SK-N-SH (cell line): ENCODE measurements around the gene ST6GALNAC1. TPM values are rescaled to one million over a fixed set of nuclear protein-coding genes. Genes with fewer than 3 reads are reported as not detected.

Source experiments
- CTCF ChIA-PET: fragments of 300-600, 350-600 bp; formaldehyde crosslinking; extraction: SDS; loops from one replicate; lab custom pipeline; 2021; lab: Yijun Ruan, JAX
- POLR2A ChIA-PET: fragments of 350-600 bp; sonication (Branson Sonifier 250); formaldehyde crosslinking; extraction: SDS; loops from one replicate; lab custom pipeline; 2020; ENCODE audit warnings: antibody characterized with exemption, inconsistent platforms; lab: Yijun Ruan, JAX
- DNase-seq: peaks from one replicate; pipeline ENCODE4 v3.0.0; 2012
- H2AFZ ChIP-seq: fragments of 200-600 bp; sonication (generic); 2 replicates; pipeline ENCODE4 v1.8.1; 2016; ENCODE audit warnings: antibody characterized with exemption, mild to moderate bottlenecking, low read depth
- H3F3A ChIP-seq: fragments of 200-600 bp; sonication (generic); replicated peaks from 2 replicates; pipeline ENCODE3; 2016; ENCODE audit warnings: antibody characterized with exemption, mild to moderate bottlenecking; ENCODE audit not compliant: insufficient read depth
- H3K27ac ChIP-seq, 2 experiments: fragments of 200-500 bp in 1 of 2; fragments of 200-600 bp in 1 of 2; sonication (Bioruptor generic) in 1 of 2; sonication (generic), shearing (Covaris generic) in 1 of 2; 2 replicates each; pipeline versions ENCODE4 v1.5.1 to v1.6.1; 2014 to 2016; ENCODE audit warnings: low read depth in 2 of 2, inconsistent platforms in 1 of 2, low read length in 1 of 2, mild to moderate bottlenecking in 1 of 2, mixed read lengths in 1 of 2
- H3K27me3 ChIP-seq: fragments of 200-600 bp; sonication (generic), shearing (Covaris generic); 2 replicates; pipeline ENCODE4 v1.6.1; 2016; ENCODE audit warnings: mixed run types; ENCODE audit not compliant: insufficient read depth
- H3K36me3 ChIP-seq, 2 experiments: fragments of 200-500 bp in 1 of 2; fragments of 200-600 bp in 1 of 2; sonication (Bioruptor generic) in 1 of 2; sonication (generic) in 1 of 2; replicated peaks in 1 of 2; 2 replicates each; pipeline versions ENCODE3 to v1.5.1; 2014 to 2016; ENCODE audit warnings: low read length in 1 of 2, mild to moderate bottlenecking in 1 of 2; ENCODE audit not compliant: insufficient read depth in 2 of 2, control insufficient read depth in 1 of 2
- H3K4me1 ChIP-seq, 2 experiments: fragments of 200-500 bp in 1 of 2; fragments of 200-600 bp in 1 of 2; sonication (Bioruptor generic) in 1 of 2; sonication (generic), shearing (Covaris generic) in 1 of 2; 2 replicates each; pipeline versions ENCODE4 v1.5.1 to v1.6.1; 2014 to 2016; ENCODE audit warnings: low read depth in 1 of 2, low read length in 1 of 2, mixed run types in 1 of 2; ENCODE audit not compliant: insufficient read depth in 2 of 2, control insufficient read depth in 1 of 2
- H3K4me2 ChIP-seq: fragments of 200-600 bp; sonication (generic), shearing (Covaris generic); 2 replicates; pipeline ENCODE4 v1.6.1; 2017; ENCODE audit warnings: mixed run types
- H3K4me3 ChIP-seq, 2 experiments: fragments of 200-500 bp in 1 of 2; fragments of 200-600 bp in 1 of 2; sonication (Bioruptor generic) in 1 of 2; sonication (generic), shearing (Covaris generic) in 1 of 2; 2 replicates each; pipeline versions ENCODE4 v1.5.1 to v1.8.1; 2014 to 2016; ENCODE audit warnings: low read depth in 2 of 2, inconsistent platforms in 1 of 2, low read length in 1 of 2, mild to moderate bottlenecking in 1 of 2, mixed read lengths in 1 of 2, moderate library complexity in 1 of 2
- H3K79me2 ChIP-seq: fragments of 200-600 bp; sonication (generic); 2 replicates; pipeline ENCODE4 v1.8.1; 2017; ENCODE audit warnings: mild to moderate bottlenecking; ENCODE audit not compliant: insufficient read depth
- H3K9ac ChIP-seq: fragments of 200-600 bp; sonication (generic); 2 replicates; pipeline ENCODE4 v1.6.1; 2017; ENCODE audit warnings: mixed run types
- H3K9me2 ChIP-seq: fragments of 200-600 bp; sonication (generic); 2 replicates; pipeline ENCODE4 v1.6.1; 2017; ENCODE audit warnings: mixed run types
- H3K9me3 ChIP-seq: fragments of 200-600 bp; sonication (generic); 2 replicates; pipeline ENCODE4 v1.6.1; 2017; ENCODE audit warnings: mixed run types, mild to moderate bottlenecking, moderate library complexity
- H4K20me1 ChIP-seq: fragments of 200-600 bp; sonication (generic); 2 replicates; pipeline ENCODE4 v1.6.1; 2017; ENCODE audit warnings: mild to moderate bottlenecking, mixed run types; ENCODE audit not compliant: insufficient read depth
- CHD2 ChIP-seq: fragments of 150-350 bp; IDR thresholded peaks from 2 replicates; pipeline ENCODE4 v1.6.1; 2018; ENCODE audit warnings: low read length; ENCODE audit not compliant: partially characterized antibody
- CTCF ChIP-seq: fragments of 200-600 bp; sonication (generic); IDR thresholded peaks from 2 replicates; pipeline ENCODE4 v1.6.1; 2017; ENCODE audit warnings: antibody characterized with exemption, mild to moderate bottlenecking, moderate library complexity
- ELF1 ChIP-seq: IDR thresholded peaks from 2 replicates; pipeline ENCODE4 v1.4.0; 2012
- EP300 ChIP-seq, 2 experiments: IDR thresholded peaks; 2 replicates each; pipeline versions ENCODE4 v1.4.0 to v1.6.1; 2012; ENCODE audit warnings: borderline replicate concordance in 1 of 2, low read depth in 1 of 2, low read length in 1 of 2
- EZH2phosphoT487 ChIP-seq: fragments of 200-600 bp; sonication (generic); IDR thresholded peaks from 2 replicates; pipeline ENCODE4 v1.6.1; 2017; ENCODE audit warnings: low read depth, mixed run types, mild to moderate bottlenecking, antibody characterized with exemption, moderate library complexity, borderline replicate concordance
- GABPA ChIP-seq: IDR thresholded peaks from 2 replicates; pipeline ENCODE4 v1.4.0; 2012; ENCODE audit warnings: low read depth, mild to moderate bottlenecking
- GATA2 ChIP-seq: sonication (generic); formaldehyde crosslinking; IDR thresholded peaks from 2 replicates; pipeline ENCODE4 v1.5.0; 2020; ENCODE audit warnings: mild to moderate bottlenecking, missing genetic modification reagents
- MAX ChIP-seq: IDR thresholded peaks from 2 replicates; pipeline ENCODE4 v1.4.0; 2012; ENCODE audit warnings: low read depth
- RXRA ChIP-seq: IDR thresholded peaks from 2 replicates; pipeline ENCODE4 v1.4.0; 2012; ENCODE audit warnings: low read depth, mild to moderate bottlenecking, borderline replicate concordance
- SIN3A ChIP-seq: IDR thresholded peaks from 2 replicates; pipeline ENCODE4 v1.6.1; 2012; ENCODE audit warnings: low read depth, mild to moderate bottlenecking, low read length, moderate library complexity, borderline replicate concordance
- TEAD4 ChIP-seq: IDR thresholded peaks from 2 replicates; pipeline ENCODE4 v1.4.0; 2012; ENCODE audit warnings: mild to moderate bottlenecking, borderline replicate concordance; ENCODE audit not compliant: insufficient read depth
- USF1 ChIP-seq: IDR thresholded peaks from 2 replicates; pipeline ENCODE4 v1.4.0; 2012; ENCODE audit warnings: low read depth, borderline replicate concordance
- USF2 ChIP-seq: fragments of 150-350 bp; IDR thresholded peaks from 2 replicates; pipeline ENCODE4 v1.6.1; 2017; ENCODE audit warnings: antibody characterized with exemption, low read length, low read depth, borderline replicate concordance
- YY1 ChIP-seq: IDR thresholded peaks from 2 replicates; pipeline ENCODE4 v1.4.0; 2012; ENCODE audit warnings: low read depth, mild to moderate bottlenecking
- WGBS: methylation state at CpG from one replicate; pipeline ENCODE4 v1.1.6; 2017; ENCODE audit warnings: low lambda C conversion rate; 5-methylcytosine and 5-hydroxymethylcytosine counted together
- polyA plus RNA-seq, 3 experiments: library from polyadenylated mRNA; depleted of rRNA; stranded (reverse); fragments of >200 nt; gene quantifications; 2 replicates each; pipeline ENCODE4 v1.2.3, GENCODE V29; 2012

Gene ST6GALNAC1
- polyA plus RNA-seq, 1 of the 3 experiments (the other 2 are of a cell fraction): not detected

- POLR2A ChIA-PET: interaction anchor here (0.6 kb wide), 1 partner anchor 252 kb away, joined by 3 read pairs; no protein-coding TSS in a partner anchor
- Histone ChIP-seq H4K20me1 (peaks cover 3% of the 10 kb centered on the region; the same call in 1 of the 2 replicates), H3K4me2 (no peak overlapping the region), H3K27ac (no peak overlapping the region)
- CTCF ChIA-PET: interaction anchor here (1.5 to 3.0 kb wide), 3 partner anchors 37 to 118 kb away, joined by 4 to 18 read pairs (median 7); no protein-coding TSS in a partner anchor
- TF ChIP-seq EZH2phosphoT487 (no peak), SIN3A (no peak), TEAD4 (no peak), RXRA (no peak), USF1 (no peak), MAX (no peak), YY1 (no peak), EP300 (IDR thresholded peaks at IDR 0.05; ENCODE audit: borderline replicate concordance in 1 of 2, low read depth in 1 of 2, low read length in 1 of 2) (no peak), CTCF (no peak), CHD2 (no peak), GATA2 (CRISPR knock-in tag) (no peak), GABPA (no peak), ELF1 (no peak), USF2 (no peak)
- TF ChIP-seq, all 33 proteins: peak for 0
- peaks cover 0 to 35% of the 10 kb centered on the region in 2 experiments; a peak in 2 of 4 replicates for H3K4me1 ChIP-seq
- H3K79me2 ChIP-seq: no peaks in the 10 kb centered on the region
- H3F3A ChIP-seq: peaks cover 12% of the 10 kb centered on the region
- peaks cover 19 to 22% of the 10 kb centered on the region in 2 experiments for H3K36me3 ChIP-seq
- no peak for DNase-seq
- no peaks in the 10 kb centered on the region for H3K27me3 ChIP-seq
- H3K9me3 ChIP-seq: no peaks in the 10 kb centered on the region
- no peak overlapping the region for H2AFZ ChIP-seq
- H3K9ac ChIP-seq: no peak overlapping the region
- H3K9me2 ChIP-seq: no peaks in the 10 kb centered on the region
- 94% methylated on average over 6 of the region's 6 CpGs for WGBS
- H3K4me3 ChIP-seq: no peak overlapping the region
Observed at GRCh38 chr17:76676629-76677028, 33.1 kb upstream of the ST6GALNAC1 start.
